GM18909 (cell line): ENCODE data around the gene HELZ.
"Not testable (repeated sequence)": the region's sequence is repeated elsewhere in the genome, so short reads cannot be mapped to it uniquely, and the experiment has no call there.

ENCODE experiments used
- ATAC-seq: cut with Tn5 transposase; IDR thresholded peaks from one replicate; pipeline ENCODE4 v1.9.1; 2021; ENCODE audit warnings: mild to moderate bottlenecking; ENCODE audit not compliant: unreplicated experiment, poor library complexity

The HELZ gene

GRCh38 chr17:67156269-67157199 lies 88.5 kb downstream of the HELZ start:
- no peak for ATAC-seq

DNA sequence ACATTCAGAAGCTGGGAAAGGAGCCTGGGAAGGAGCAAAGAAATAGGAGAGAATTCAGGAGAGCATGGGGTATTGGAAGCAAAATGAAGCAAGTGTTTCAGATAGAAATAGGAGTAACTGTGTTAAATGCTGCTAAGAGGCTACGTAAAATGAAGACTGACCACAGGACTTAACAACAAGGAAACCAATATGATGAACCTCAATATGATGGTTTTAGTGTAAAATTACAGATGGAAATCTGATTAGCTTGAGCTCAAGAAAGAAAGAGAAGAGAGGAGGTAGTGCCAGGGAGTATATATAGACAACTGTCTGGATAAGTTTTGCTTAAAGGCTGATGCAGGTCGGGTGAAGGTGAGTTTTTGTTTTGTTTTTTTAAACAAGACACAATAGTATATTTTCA lies 92.2 kb downstream of the HELZ start:
- ATAC-seq: no peak

- ATAC-seq: no peak
These were observed 93.3 kb downstream of the HELZ start for GRCh38 chr17:67151717-67152116.

GRCh38 chr17:67150826-67151225 lies 94.2 kb downstream of the HELZ start:
- no peak for ATAC-seq

GRCh38 chr17:67148352-67148751 lies 96.6 kb downstream of the HELZ start:
- no peak for ATAC-seq

- ATAC-seq: no peak
These were observed 99.7 kb downstream of the HELZ start for GRCh38 chr17:67145183-67145805.

- ATAC-seq: no peak
These were observed 101.7 kb downstream of the HELZ start for GRCh38 chr17:67143318-67143717.

- ATAC-seq: not testable (repeated sequence)
These were observed 103.0 kb downstream of the HELZ start for GRCh38 chr17:67142030-67142429.

DNA sequence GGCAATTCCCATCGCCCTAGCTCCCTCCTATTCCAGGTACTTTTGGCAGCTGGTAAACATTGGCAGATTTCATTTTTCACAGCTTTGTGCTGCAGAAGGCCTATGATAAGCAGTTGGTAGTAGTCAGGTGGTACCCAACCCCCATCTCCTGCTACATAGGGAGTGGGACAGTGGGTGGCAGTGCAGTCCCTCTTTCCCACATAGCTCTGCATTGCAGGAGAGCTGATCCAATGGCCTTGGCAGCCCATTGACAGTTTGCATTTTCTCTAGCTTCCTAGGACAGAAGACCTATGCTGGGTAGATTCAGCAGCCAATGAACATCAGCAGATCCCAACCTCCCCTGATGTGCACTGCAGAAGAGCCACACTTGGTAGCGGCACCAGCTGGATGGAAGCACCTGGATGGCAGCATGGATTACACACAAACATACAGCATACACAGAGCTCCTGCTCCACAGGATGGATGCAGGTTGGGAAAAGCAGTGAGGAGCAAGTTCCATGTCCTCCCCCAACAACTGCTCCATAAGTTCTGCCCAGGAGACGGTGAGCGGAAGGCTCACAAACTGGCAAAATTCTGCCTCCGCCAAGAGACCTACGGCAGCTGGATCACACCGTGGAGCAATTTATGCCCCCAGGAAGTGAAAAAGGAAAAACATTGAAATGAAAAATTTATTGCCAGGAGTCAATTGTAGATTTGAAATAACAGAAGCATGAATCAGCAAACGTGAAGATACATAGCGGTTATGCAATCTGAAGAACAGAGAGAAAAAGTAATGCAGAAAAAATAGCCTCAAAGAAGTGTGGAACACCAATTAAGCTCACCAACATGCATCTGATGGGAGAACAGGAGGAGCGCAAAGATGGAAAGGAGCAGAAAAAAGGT lies 105.0 kb downstream of the HELZ start:
- no peak for ATAC-seq

- no peak for ATAC-seq
These were observed 105.7 kb downstream of the HELZ start for GRCh38 chr17:67139289-67139688.

- no peak for ATAC-seq
These were observed 106.6 kb downstream of the HELZ start for GRCh38 chr17:67138392-67138791.

DNA sequence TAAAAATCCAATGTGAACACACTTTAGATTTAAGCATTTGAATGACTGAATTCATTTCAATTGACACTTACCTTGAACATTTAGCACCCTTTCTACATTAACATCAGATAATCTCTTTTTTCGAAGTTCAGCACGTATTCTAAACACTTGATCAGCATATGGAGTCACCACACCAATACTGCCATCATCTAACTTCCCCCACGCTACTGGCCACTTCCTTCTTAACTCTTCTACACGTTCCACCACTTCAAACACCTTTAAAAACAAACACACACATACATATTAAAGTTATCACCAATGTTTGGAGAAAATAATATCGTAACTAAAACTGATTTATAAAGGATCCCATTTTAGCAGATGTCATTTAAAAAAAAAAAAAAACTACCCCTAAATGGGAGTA lies 107.1 kb downstream of the HELZ start:
- no peak for ATAC-seq

DNA sequence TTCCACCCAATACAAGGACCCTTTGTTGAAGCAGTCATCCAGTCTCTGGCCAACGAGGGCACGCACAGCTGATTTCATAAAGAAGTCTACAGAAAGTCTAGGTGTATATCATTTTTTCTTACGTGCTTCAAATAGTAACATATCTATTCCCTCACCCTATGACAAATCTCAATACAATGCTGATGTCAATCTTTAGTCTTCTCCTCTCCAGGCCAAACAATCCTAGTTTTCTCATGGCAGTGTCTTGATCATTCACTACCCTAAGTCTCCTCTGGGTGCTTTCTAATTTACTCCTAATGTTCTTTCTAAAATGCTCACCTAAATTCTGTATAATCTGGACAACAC lies 108.0 kb downstream of the HELZ start:
- ATAC-seq: no peak

DNA sequence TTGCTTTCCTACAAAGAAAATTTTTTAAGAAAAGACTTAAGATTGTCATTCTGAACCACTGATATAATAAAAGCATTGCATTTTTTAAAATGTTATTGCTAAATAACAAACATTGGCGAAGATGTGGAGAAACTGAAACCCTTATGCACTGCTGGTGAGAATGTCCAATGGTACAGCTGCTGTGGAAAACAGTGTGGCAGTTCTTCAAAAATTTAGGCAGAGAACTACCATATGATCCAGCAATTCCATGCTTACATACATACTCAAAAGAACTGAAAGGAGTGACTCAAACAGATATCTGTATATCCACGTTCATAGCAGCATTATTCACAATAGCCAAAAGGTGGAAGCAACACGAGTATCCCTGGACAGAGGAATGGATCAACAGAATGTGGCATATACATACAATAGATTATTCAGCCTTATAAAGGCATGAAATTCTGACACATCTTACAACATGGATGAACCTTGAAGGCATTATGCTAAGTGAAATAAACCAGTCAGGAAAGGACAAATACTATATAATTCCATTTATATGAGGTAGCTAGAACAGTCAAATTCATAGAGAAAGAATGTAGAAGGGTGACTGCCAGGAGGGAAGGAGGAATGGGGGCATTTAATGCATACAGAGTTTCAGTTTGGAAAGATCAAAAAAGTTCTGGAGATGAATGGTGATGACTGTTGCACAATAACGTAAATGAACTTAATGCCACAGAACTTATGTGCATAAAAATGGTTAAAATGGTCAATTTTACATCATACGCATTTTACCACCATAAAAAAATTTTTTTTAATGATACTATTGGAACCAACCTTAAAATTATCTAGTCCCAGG lies 108.6 kb downstream of the HELZ start:
- no peak for ATAC-seq

- no peak for ATAC-seq
These were observed 111.8 kb downstream of the HELZ start for GRCh38 chr17:67133161-67133560.

GRCh38 chr17:67132366-67132765 lies 112.6 kb downstream of the HELZ start:
- ATAC-seq: no peak

DNA sequence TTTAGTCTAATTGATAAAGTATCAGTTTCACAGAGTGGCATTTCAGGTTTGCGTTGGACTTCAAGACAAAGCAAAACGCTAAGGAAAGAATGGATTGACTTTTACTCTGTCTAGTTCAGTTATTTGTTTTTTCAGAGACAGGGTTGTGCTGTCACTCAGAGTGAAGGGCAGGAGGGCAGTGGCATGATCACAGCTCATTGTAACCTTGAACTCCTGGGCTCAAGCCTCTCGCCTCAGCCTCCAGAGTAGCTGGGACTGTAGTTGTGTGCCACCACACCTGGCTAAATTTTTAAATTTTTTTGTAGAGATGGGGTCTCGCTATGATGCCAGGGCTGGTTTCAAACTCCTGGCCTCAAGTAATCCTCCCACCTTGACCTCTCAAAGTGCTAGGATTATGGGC lies 114.2 kb downstream of the HELZ start:
- ATAC-seq: no peak

GRCh38 chr17:67129283-67129682 lies 115.7 kb downstream of the HELZ start:
- no peak for ATAC-seq

GRCh38 chr17:67128700-67129099 lies 116.3 kb downstream of the HELZ start:
- no peak for ATAC-seq

GRCh38 chr17:67127925-67128324 lies 117.1 kb downstream of the HELZ start:
- no peak for ATAC-seq
